CD4-positive, alpha-beta T cell treated with Interferon alpha-2 for 1 hour (primary cell): ENCODE results near the gene NOSIP.

Source experiments
- DNase-seq, 2 donors: peaks; one replicate each; pipeline ENCODE4 v3.0.0-alpha.2; 2020 to 2022

The NOSIP gene

DNA sequence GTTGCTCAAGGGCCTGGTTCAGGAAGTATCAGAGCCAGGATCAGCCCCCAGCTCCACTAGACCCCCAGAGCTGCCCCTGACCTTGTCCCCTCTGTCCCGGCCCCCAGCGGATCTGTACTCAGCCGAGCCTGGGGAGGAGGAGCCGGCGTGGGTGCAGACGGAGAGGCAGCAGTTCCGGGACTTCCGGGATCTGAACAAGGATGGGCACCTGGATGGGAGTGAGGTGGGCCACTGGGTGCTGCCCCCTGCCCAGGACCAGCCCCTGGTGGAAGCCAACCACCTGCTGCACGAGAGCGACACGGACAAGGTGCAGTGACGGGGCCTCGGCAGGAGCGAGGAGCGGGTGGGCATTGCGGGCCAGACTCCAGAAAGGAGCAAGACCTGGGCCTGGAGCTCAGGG lies 37.9 kb downstream of the NOSIP start:
- DNase-seq = no peak

DNA sequence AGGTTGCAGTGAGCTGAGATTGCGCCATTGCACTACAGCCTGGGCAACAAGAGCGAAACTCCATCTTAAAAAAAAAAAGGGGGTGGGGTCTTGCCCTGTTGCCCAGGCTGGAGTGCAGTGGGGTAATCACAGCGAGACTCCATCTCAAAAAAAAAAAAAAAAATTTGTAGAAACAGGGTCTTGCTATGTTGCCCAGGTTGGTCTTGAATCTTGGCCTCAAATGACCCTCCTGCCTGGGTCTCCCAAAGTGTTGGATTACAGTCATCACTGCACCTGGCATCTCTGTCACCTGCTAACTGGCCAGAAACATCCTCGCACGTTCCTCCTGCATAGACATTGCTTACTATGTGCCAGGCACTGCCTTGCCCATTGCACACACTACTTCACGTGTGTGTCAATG lies 38.4 kb downstream of the NOSIP start:
- DNase-seq = no peak

DNA sequence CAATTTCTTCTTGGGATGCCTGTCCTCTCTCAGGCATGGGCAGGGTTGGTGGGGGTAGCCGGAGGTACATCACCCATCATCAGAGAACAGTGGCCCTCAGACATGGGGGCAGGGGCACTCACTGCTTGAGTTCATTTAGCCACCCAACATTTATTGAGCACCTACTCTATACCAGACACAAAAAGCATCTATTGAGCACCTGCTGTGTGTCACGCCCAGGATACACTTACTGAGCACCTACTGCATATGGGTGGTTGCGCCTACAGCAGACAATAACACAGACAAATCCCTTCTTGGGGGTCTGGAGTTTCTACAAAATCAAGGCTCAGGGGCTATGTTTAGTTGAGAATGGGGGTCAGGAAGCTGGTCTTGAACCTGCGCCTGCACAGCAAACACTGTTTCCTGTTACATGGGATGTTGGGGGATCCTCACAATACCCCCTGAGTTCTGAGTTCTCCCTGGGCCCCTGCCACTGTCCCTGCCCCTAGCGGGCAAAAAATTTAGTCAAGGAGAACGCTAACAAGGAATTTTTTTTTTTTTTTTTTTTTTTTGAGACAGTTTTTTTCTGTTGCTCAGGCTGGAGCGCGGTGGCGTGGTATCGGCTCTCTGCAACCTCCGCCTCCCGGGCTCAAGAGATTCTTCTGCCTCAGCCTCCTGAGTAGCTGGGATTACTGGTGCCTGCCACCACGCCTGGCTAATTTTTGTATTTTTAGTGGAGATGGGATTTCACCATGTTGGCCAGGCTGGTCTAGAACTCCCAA lies 41.0 kb downstream of the NOSIP start:
- no peak for DNase-seq

DNA sequence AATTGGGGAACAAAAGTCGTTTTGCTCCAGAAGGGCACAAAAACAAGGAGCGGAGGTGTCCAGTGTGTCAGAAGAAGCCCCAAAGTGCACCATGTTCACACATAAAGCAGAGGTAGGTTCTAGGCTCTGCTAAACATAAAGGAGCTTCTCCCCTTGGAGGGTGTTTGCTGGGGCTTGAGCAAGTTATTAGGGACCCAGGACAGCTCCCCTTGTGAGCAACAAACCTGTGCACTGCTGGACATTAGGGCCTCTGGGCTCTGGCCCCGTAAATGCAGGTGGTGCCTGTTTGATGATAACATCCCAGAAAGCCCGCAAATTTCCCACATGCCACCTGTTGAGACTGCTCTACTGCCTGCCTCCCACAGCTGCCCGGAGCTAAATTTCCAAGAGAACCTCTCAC lies 41.7 kb downstream of the NOSIP start:
- no peak for DNase-seq

DNA sequence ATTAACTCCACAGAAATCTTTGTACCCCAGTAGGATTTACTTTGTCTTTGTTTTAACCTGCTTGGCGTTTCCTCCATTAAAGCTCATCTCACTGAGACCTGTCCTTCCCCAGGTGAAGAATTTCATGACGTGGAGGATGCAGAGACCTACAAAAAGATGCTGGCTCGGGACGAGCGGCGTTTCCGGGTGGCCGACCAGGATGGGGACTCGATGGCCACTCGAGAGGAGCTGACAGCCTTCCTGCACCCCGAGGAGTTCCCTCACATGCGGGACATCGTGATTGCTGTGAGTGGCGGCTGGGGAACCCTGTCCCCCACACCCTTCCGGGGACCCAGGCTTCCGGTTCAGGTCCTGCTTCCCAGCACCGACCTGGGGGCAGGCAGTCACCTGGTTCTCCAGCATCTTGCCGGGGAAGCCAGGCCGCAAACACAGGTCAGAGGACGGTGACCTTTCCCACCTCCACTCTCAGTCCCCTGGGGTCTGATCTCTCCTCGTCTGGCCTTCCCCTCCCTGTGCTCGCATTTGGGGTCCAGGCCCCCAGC lies 43.4 kb downstream of the NOSIP start:
- DNase-seq = no peak

DNA sequence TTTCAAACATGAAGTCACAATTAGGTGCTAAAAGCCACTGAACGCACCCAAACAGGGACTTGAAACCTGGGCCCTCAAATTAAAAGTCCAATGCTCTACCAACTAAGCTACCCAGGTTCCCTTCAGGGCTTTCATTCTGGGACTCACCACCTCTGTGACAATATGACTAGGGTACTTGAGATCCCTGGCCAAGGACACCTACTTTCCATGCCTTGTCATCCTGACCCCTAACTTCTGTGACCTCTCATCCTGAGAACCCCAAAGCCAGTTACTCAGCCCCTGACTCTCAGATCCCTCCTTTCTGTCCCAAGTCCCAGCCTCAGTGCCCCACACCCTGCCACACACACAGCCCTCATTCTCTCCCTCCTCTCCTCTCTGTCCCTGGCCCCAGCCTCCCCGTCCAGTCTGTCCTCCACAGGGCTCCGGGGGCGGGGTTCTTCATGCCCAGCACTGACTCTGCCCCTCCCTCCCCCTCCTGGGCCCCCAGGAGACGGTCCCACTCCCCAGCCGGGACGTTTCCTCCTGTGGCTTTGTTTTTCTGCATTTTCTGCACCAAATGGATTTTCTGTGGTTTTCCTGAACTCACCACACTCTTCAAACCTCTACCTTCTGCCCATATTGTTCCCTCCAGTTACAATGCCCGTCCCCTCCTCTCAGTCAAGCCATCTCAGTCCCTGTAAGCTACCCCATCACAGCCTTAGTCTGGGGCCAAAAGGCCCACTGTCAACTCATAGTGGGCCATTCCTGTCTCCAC lies 45.5 kb downstream of the NOSIP start:
- no peak for DNase-seq

DNA sequence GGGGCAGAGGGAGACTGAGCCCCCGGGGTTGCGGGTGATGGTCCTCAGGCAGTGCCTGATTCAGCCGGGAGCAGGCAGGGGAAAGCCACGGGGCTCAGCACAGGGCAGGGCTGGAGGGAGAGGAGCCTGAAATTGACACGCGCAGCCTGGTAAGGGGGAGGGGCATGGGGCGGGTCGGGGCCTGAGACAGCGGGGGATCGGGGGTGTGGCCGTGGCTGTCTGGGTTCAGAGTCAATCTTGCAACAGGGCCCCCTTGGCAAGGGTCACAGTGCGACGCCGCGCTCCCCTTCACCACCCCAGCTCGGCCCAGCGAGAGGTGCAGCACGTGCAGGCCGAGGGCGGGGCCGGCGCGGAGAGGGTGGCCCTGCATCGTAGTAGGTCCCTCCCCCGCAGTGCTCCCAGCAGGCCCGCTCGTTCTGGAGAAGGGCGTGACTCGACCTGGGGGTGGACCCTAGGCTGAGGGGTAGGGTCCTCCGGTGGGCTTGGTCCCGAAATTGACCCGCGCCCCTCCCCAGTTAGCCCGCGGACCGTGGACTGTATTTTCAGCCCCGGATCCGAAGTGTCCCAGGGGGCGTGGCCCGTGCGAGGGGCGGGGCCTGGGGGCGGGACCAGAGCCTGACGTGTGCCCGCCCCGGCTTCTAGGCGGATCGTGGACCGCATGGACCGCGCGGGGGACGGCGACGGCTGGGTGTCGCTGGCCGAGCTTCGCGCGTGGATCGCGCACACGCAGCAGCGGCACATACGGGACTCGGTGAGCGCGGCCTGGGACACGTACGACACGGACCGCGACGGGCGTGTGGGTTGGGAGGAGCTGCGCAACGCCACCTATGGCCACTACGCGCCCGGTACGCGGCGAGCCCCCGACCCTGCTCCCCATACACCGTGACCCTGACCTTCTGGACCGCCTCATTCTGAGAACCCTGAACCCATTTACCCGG lies 46.5 kb downstream of the NOSIP start:
- DNase-seq = peak; percentile 82 to 87

DNA sequence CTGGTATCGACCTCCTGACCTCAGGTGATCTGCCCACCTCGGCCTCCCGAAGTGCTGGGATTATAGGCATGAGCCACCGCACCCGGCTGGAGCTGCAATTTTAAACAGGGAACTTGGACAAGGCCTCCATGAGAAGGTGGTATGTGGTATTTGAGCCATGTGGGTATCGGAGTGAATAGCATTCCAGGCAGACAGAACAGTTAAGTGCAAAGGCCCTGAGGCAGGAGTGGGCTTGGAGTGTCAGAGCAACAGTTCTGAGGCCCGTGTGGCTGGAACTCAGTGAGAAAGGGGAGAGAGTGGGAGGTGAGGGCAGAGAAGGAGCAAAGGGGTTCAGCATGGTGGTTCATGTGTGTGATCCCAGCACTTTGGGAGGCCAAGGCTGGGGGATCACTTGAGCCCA lies 49.6 kb downstream of the NOSIP start:
- no peak for DNase-seq

DNA sequence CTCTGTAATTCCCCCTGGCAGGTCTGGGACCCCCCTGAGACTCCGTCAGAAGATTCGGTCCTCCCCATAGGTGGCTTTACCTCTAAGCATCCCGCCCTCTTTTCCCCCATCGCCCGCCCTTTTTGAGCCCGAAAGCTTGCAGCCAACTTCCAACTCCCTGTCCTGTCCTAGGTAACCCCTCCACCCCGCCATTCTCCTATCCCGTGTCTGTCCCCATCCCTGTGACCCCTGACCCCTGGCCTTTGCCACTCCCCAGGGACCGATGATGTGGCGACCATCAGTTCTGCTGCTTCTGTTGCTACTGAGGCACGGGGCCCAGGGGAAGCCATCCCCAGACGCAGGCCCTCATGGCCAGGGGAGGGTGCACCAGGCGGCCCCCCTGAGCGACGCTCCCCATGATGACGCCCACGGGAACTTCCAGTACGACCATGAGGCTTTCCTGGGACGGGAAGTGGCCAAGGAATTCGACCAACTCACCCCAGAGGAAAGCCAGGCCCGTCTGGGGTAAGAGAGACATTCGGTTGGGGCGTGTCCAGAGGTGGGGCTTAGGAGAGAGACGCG lies 52.1 kb downstream of the NOSIP start:
- no peak for DNase-seq

DNA sequence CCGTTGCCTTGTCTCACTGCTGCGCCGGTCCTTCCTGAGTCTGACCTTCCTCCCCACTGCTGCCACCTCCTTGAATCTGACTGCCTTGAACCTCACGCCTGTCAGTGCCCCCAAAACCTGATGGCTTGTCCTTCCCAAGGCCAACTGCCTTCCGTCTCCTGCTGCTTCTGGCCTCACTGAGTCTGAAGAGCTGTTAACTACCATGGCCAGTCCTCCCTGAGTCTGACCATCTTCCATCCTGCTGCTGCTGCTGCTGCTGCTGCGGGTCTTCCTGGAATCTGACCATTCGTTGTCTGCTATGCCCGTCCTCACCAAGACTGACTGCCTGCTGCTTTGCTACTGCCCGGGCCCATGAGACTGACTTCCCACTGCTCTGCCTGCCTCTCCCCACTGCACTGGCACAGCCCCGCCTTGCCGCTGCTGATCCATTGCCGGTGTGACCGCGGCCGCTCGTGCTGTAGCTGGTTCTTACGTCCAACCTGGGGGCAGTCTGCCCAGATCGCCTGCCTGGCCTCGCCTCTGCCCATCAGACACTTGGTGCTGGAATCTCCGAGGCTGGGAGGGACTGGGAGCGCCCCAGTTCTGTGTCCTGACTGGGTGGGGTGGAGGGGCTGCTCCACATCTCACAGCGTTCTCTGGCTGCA lies 55.4 kb downstream of the NOSIP start:
- DNase-seq = no peak

DNA sequence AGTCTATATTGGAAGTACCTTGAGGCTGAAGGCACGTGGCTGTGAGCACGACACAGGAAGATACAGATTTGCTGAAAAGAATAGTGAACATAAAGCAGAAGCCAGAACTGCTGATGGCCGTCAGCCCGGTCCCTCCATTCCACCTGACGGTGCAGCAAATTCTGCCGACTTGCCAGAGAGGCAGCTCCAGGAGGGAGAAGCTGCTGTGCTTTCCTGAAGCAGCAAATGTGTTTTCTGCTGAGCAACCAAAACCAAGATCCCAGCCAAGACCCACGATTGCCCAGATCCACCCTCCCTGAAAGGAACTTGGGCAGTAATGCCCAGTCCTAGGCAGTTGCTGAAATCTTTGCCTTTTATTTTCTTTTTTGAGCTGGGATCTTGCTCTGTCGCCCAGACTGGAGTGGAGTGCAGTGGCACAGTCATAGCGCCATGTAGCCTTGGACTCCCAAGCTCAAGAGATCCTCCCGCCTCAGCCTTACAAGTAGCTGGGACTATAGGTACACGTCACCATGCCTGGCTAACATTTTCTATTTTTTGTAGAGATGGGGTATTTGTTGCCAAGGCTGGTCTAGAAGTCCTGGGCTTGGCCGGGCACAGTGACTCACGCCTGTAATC lies 59.5 kb downstream of the NOSIP start:
- no peak for DNase-seq

DNA sequence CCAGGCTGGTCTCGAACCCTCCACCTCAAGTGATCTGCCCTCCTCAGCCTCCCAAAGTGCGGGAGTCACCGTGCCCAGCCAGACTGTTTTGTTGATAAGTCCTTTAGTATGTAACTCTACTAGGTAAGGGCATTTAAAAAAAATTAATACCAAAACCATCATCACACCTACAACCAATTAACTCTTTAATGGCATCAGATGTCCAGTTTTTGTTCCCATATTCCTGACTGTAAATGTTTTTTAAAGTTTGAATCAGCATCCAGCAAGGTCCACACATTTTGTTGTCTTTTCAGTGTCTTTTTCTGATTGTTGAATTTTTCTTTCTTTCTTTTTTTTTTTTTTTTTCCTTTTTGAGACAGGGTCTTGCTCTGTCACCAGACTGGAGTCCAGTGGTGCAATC lies 62.3 kb downstream of the NOSIP start:
- DNase-seq = no peak

DNA sequence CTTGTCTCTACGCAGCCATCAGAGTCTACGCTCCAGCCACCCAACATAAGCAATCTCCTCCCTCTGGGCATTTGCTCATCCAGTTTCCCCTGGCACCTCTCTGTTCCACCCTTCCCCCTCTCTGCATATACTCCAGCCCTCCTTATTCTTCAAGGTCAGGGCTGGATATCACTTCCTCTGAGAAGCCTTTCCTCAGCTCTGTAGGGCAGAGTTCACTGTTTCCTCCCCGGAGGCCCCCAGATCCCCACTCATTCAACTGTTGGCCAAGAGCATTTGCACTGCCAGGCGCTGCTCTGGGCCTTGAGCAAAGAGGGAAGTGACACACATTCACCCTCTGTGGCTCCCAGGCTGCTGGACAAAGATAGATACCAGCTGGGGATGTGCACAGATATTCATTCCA lies 64.6 kb downstream of the NOSIP start:
- DNase-seq = peak; percentile 15 to 53

DNA sequence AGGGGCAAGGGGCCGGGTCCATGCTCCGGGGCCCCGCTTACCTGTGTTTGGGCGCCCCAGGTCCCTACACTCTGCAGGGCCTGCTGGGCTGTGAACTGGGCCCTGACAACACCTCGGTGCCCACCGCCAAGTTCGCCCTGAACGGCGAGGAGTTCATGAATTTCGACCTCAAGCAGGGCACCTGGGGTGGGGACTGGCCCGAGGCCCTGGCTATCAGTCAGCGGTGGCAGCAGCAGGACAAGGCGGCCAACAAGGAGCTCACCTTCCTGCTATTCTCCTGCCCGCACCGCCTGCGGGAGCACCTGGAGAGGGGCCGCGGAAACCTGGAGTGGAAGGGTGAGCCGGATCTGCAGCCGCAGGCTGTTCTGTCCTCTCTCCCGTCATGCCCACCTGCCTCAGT lies 66.2 kb downstream of the NOSIP start:
- no peak for DNase-seq

DNA sequence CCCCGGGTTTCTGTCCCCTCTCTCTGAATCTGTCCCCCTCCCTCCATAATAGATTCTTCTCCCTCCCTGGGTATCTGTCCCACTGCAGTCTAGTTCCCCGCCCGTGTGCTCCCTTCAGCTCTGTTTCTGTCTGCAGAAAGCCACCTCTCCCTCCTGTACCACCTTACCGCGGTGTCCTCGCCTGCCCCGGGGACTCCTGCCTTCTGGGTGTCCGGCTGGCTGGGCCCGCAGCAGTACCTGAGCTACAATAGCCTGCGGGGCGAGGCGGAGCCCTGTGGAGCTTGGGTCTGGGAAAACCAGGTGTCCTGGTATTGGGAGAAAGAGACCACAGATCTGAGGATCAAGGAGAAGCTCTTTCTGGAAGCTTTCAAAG lies 66.6 kb downstream of the NOSIP start:
- no peak for DNase-seq

DNA sequence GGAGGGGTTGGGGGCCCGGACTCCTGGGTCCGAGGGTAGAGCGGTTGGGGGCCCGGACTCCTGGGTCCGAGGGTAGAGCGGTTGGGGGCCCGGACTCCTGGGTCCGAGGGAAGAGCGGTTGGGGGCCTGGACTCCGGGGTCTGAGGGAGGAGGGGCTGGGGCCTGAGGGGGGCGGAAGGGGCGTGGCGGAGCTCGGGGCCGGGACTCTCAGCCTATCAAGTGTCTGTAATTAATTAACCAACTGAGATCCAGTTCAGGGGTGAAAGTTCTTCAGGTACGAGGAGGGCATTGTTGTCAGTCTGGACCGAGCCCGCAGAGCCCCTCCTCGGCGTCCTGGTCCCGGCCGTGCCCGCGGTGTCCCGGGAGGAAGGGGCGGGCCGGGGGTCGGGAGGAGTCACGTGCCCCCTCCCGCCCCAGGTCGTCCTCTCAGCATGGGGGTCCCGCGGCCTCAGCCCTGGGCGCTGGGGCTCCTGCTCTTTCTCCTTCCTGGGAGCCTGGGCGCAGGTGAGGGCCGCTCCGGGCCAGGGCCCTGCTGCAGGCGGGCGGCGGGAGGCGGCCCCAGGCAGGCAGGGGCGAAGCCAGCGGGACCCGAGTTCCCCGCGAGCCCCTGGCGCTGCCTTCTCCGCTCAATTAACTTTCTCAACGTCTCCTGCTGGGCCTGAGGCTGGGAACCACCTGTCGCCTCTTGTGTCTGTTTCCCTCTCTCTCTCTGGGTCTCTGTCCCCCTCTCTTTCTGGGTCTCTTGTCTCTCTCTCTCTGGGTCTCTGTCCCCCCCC lies 67.2 kb downstream of the NOSIP start:
- peak in 1 of 2 donors; percentile 45 for DNase-seq

DNA sequence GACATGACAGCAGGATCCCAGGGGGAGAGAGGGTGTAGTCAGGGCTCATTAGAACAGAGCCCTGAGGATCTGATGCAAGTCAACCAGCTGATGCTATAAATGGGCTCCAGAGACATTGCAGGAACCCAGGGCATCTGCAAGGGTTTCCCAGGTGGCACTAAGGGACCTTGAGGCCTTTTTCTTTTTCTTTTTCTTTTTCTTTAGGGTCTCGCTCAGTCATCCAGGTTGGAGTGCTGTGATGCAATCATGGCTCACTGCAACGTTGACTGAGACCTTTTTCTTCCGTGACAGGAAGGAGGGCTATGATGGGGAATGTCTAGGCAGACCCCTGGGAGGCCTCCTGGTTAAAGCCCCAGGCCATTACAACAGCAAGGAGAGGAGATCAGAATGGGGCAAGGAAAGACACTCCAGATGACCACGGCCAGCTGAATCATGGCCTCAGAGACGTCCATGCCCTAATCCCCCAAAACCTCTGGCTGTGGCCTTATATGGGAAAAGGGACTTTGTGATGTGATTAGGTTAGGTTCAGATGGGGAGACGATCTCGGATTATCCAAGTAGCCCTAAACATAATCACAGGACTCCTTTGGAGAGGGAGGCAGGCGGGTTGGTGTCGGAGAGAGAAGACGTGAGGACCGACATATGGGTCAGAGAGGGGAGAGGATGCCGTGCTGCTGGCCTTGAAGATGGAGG lies 72.4 kb downstream of the NOSIP start:
- no peak for DNase-seq

DNA sequence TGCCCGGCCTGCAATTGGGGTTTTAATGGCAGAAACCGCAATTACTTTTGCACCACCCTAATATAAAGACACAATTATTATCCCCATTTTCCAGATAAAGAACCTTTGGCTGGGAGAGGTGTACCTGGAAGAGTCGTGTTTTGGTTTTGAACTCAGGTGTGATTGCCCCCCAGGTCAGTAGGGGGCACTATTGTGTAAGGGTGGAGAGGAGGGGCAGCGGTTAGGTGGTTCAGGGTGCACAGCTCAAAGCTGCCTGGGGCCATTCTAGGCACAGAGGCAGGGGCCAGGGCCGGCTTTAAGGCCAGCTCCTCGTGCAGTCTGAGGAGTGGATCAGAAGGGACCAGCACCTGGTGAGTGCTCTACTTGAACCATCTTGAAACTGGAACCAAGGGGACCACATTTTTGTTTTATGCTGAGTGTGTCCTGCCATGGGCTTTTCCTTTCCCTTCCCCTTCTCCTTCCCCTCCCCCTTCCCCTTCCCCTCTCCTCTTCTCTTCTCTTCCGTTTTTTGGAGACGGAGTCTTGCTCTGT lies 73.7 kb downstream of the NOSIP start:
- peak; percentile 81 to 88 for DNase-seq
